Measurements from ENCODE around the gene JAG1. TPM values are rescaled to one million over a fixed set of nuclear protein-coding genes. Genes with fewer than 3 reads are reported as not detected.

JAG1 gene
- total and polyA plus RNA-seq, 8 donors: 31.2 to 70.8 (median 57.8) TPM

DNA sequence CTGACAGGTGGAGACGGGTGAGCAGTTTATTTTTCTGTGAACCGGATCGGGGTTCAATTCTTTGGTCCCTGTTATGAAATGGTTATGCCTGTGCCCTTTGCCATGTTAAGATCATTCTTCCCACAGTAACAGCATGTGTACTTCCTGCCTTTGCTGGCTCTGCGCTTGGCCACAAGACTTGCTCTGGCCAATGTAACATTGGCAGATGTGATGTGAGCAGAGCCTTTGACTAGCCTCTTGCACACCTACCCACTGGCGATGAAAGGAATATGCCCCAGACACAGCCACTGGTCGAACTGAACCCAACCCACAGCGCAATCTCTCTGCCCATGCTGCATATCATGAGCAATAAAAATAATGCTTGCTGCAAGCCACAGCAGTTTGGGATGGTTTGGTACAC is 31.9 kb downstream of the JAG1 start:
- Histone ChIP-seq H3K27me3 (no peaks in the 10 kb centered on the region), H3K36me3 (peaks cover 0 to 96% of the 10 kb centered on the region in 2 donors), H3K9me3 (no peaks in the 10 kb centered on the region), H3K4me1 (peaks cover 4 to 9% of the 10 kb centered on the region in 2 donors), H3K4me3 (no peak overlapping the region), H3K27ac (no peak overlapping the region)
- intact Hi-C loops (cut with DNase I): no loop called here
- ATAC-seq: no peak
- TF ChIP-seq, protein P1, sequence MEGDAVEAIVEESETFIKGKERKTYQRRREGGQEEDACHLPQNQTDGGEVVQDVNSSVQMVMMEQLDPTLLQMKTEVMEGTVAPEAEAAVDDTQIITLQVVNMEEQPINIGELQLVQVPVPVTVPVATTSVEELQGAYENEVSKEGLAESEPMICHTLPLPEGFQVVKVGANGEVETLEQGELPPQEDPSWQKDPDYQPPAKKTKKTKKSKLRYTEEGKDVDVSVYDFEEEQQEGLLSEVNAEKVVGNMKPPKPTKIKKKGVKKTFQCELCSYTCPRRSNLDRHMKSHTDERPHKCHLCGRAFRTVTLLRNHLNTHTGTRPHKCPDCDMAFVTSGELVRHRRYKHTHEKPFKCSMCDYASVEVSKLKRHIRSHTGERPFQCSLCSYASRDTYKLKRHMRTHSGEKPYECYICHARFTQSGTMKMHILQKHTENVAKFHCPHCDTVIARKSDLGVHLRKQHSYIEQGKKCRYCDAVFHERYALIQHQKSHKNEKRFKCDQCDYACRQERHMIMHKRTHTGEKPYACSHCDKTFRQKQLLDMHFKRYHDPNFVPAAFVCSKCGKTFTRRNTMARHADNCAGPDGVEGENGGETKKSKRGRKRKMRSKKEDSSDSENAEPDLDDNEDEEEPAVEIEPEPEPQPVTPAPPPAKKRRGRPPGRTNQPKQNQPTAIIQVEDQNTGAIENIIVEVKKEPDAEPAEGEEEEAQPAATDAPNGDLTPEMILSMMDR (IDR thresholded peaks at IDR 0.05): no peak
- DNase-seq: no peak

DNA sequence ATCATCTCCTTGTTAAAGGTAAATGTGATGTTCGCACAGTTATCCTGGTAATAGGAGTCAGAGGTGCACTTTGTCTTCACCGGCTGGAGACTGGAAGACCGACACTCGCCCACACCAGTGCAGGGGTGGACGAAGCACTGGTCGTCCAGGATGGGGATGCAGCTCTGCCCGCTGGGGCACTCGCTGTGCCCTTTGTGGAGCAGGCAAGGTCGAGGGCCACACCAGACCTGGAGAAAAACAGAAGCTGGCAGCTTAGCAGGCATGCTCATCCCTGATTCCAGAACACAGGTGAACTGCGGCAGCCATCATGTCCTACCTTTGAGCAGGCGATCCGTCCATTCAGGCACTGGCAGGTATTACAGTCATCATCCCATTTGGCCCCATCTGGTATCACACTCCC is 32.3 kb downstream of the JAG1 start:
- ATAC-seq (no peak), DNase-seq (no peak)
- Histone ChIP-seq H3K27ac (no peak overlapping the region), H3K4me3 (no peak overlapping the region), H3K27me3 (no peaks in the 10 kb centered on the region), H3K4me1 (peaks cover 6 to 14% of the 10 kb centered on the region in 2 donors), H3K36me3 (peaks cover 0 to 91% of the 10 kb centered on the region in 2 donors), H3K9me3 (no peaks in the 10 kb centered on the region)
- TF ChIP-seq, protein P1 (IDR thresholded peaks at IDR 0.05): no peak
- intact Hi-C loops (cut with DNase I): no loop called here

DNA sequence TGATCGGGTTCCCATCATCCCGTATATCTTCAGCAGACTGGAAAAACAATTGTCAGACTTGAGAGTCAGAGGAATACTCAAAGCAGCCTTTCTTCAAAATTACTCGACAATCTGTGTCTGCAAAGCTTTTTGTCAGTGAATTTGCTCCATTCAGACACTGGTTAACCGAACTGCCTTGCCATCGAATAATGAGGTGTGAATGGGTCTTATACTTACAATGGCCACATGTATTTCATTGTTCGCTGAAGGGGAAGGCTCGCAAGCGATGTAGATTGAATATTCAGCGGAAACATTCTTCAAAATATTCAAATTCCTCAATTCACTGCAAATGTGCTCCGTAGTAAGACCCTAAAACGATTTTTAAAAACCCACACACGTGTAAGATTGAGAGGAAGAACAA is 32.9 kb downstream of the JAG1 start:
- Histone ChIP-seq H3K27ac (no peak overlapping the region), H3K9me3 (no peaks in the 10 kb centered on the region)
- intact Hi-C loops (cut with DNase I): no loop called here

DNA sequence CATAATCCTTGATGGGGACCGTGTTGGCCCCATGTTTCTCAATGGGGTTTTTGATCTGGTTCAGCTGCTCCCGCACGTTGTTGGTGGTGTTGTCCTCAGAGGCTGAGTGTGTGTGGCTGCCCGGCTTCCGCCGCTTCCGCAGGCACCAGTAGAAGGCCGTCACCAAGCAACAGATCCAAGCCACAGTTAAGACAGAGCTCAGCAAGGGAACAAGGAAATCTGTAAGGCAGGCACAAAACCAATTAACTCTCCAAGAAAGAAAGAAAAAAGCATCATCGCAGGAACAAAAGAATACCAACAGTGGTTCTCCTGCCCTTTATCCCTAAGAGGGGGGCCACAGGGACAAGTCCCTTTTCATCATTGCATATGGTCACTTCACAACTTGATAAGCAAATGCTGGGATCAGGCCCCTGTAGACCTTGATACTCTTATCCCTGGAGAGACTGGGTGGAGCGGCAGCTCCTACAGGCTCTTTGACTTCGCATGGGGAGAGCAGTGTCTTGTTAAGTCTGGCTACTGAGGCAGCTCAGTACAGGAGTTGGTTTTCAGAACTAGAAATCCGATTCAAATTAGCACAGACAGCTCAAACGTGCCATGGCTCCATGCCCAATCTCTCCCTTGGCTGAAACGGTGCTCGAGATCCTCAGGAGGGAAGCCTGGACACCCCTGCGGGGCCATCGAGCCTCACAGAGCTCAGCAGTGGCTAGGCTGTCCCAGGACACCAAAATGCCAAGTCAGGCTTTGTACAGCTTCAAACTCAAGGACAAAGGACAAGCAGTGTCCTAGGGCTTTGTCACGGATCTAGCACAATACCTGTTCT is 33.9 kb downstream of the JAG1 start:
- no peaks in the 10 kb centered on the region for H3K9me3 ChIP-seq
- intact Hi-C loops (cut with DNase I): no loop called here
- H3K27ac ChIP-seq: no peak overlapping the region
- H3K27me3 ChIP-seq: no peaks in the 10 kb centered on the region
- TF ChIP-seq, protein P1 (IDR thresholded peaks at IDR 0.05): no peak
- no peak overlapping the region for H3K4me3 ChIP-seq
- H3K36me3 ChIP-seq: peaks cover 0 to 76% of the 10 kb centered on the region in 2 donors
- DNase-seq: no peak
- ATAC-seq: no peak
- peaks cover 9 to 14% of the 10 kb centered on the region in 2 donors for H3K4me1 ChIP-seq

More for the DNA sequence above, 32.9 kb downstream of the JAG1 start:
- Histone ChIP-seq H3K27me3 (no peaks in the 10 kb centered on the region), H3K4me3 (no peak overlapping the region), H3K4me1 (peaks cover 6 to 14% of the 10 kb centered on the region in 2 donors), H3K36me3 (peaks cover 0 to 86% of the 10 kb centered on the region in 2 donors)
- ATAC-seq: no peak
- DNase-seq: no peak
- TF ChIP-seq, protein P1 (IDR thresholded peaks at IDR 0.05): no peak

DNA sequence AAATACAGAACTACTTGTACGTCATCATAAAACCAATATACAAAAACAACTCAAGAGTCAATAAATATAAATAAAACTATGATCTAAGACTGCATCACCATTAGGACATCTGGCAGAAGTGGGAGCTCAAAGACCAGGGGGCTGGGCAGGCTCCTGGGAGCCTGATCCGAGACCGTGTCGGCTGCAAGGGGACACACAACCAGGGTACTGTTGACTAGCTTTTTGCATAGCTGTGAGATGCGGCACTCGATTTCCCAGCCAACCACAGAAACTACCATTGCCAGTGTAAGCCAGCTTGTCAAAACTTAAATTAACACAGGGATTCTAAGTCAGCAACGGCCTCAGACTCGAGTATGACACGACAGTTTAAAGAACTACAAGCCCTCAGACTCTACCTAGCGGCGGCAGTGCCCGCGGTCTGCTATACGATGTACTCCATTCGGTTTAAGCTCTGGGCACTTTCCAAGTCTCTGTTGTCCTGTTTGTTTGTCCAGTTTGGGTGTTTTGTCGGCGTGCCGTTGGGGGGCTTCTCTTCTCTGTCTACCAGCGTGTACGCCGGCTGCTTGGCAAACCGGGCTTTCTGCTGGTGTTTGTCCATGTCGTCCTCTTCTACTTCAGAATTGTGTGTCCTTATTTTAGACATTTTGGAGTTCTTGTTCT is 34.6 kb downstream of the JAG1 start:
- Histone ChIP-seq H3K27ac (no peak overlapping the region), H3K27me3 (no peaks in the 10 kb centered on the region), H3K4me1 (peaks cover 9 to 14% of the 10 kb centered on the region in 2 donors), H3K36me3 (peaks cover 0 to 69% of the 10 kb centered on the region in 2 donors), H3K4me3 (no peak overlapping the region), H3K9me3 (no peaks in the 10 kb centered on the region)
- TF ChIP-seq, protein P1 (IDR thresholded peaks at IDR 0.05): no peak
- intact Hi-C loops (cut with DNase I): no loop called here
- no peak for ATAC-seq
- no peak for DNase-seq
